HL-60/S4 treated with phorbol 12-myristate 13-acetate at 8.2 ng/mL for 4 days and 3 days (cell line): ENCODE data around the gene RCCD1.

Experiments
- in situ Hi-C: fragments of 300-500 bp; cut with MboI; formaldehyde crosslinking; loops from 2 replicates; pipeline ENCODE4 v1.15.0; 2022; ENCODE audit warnings: low sequenced_read_pairs

Gene RCCD1

DNA sequence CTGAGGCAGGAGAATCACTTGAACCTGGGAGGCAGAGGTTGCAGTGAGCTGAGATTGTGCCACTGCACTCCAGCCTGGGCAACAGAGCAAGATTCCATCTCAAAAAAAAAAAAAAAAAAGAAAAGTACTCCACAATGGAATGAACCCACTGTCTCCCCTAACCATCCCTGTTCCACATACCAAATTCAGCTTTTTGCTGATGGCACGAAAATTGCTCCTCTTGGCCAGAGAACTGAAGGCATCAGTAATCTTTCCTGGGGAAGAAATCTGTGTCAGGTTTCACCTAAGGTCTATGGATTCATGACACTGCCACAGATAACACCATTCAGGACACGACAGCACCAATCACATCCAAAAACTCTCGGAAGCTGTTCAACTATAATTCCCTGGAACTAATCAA lies 46.5 kb downstream of the RCCD1 start:
- in situ Hi-C loops, result no loop called here

GRCh38 chr15:91007266-91007665 lies 52.6 kb downstream of the RCCD1 start:
- in situ Hi-C loops, result no loop called here
